Measurements from ENCODE around the gene LZTR1. TPM values are rescaled to one million over a fixed set of nuclear protein-coding genes. Genes with fewer than 3 reads are reported as not detected.
"Not testable (repeated sequence)": the region's sequence is repeated elsewhere in the genome, so short reads cannot be mapped to it uniquely, and the experiment has no call there.

Gene LZTR1
- total and polyA plus RNA-seq, 4 donors: 11.3 to 83.9 (median 70.4) TPM

- 94 to 95% methylated on average over 7 of the region's 7 CpGs for WGBS, 2 donors
- DNase-seq (no peak), ATAC-seq (ENCODE audit: low FRiP score) (no peak)
- Histone ChIP-seq H3K9me3 (ENCODE audit: control insufficient read depth, low read length) (no peaks in the 10 kb centered on the region), H3K4me1 (ENCODE audit: control insufficient read depth in 1 of 2, insufficient read depth in 2 of 2, low read length in 2 of 2) (no peaks in the 10 kb centered on the region), H3K36me3 (ENCODE audit: control insufficient read depth in 1 of 2, insufficient read depth in 2 of 2, low read length in 1 of 2) (no peaks in the 10 kb centered on the region), H3K27ac (ENCODE audit: low read depth in 1 of 2, low read length in 2 of 2) (no peak overlapping the region), H3K4me3 (ENCODE audit: low read length in 2 of 2) (no peak overlapping the region), H3K27me3 (ENCODE audit: control insufficient read depth in 1 of 2, insufficient read depth in 2 of 2, low read length in 1 of 2) (no peaks in the 10 kb centered on the region)
- intact Hi-C loops (cut with DNase I): no loop called here
These were observed 13.7 kb upstream of the LZTR1 start for GRCh38 chr22:20968281-20968977.

- intact Hi-C loops (cut with DNase I): no loop called here
- no peak overlapping the region for H3K27ac ChIP-seq (ENCODE audit: low read depth in 1 of 2, low read length in 2 of 2)
- no peak overlapping the region for H3K4me3 ChIP-seq (ENCODE audit: low read length in 2 of 2)
- no peaks in the 10 kb centered on the region for H3K36me3 ChIP-seq (ENCODE audit: control insufficient read depth in 1 of 2, insufficient read depth in 2 of 2, low read length in 1 of 2)
- no peak for DNase-seq
- H3K9me3 ChIP-seq (ENCODE audit: control insufficient read depth, low read length): no peaks in the 10 kb centered on the region
- no peaks in the 10 kb centered on the region for H3K27me3 ChIP-seq (ENCODE audit: control insufficient read depth in 1 of 2, insufficient read depth in 2 of 2, low read length in 1 of 2)
- ATAC-seq (ENCODE audit: low FRiP score): no peak
- H3K4me1 ChIP-seq (ENCODE audit: control insufficient read depth in 1 of 2, insufficient read depth in 2 of 2, low read length in 2 of 2): no peaks in the 10 kb centered on the region
- WGBS, 2 donors: 56 to 63% methylated on average over 4 of the region's 4 CpGs
These were observed 11.0 kb upstream of the LZTR1 start for GRCh38 chr22:20970939-20971657.

GRCh38 chr22:20972014-20972694, 9.9 kb upstream of the LZTR1 start:
- ATAC-seq (ENCODE audit: low FRiP score); DNase-seq; H3K4me3 ChIP-seq (ENCODE audit: low read length in 2 of 2); intact Hi-C loops (cut with DNase I); H3K27ac ChIP-seq (ENCODE audit: low read depth in 1 of 2, low read length in 2 of 2); H3K9me3 ChIP-seq (ENCODE audit: control insufficient read depth, low read length); H3K36me3 ChIP-seq (ENCODE audit: control insufficient read depth in 1 of 2, insufficient read depth in 2 of 2, low read length in 1 of 2); H3K4me1 ChIP-seq (ENCODE audit: control insufficient read depth in 1 of 2, insufficient read depth in 2 of 2, low read length in 2 of 2); H3K27me3 ChIP-seq (ENCODE audit: control insufficient read depth in 1 of 2, insufficient read depth in 2 of 2, low read length in 1 of 2): not testable (repeated sequence)
- 90% methylated on average over 11 of the region's 11 CpGs for whole genome bisulfite sequencing, 2 donors

- Histone ChIP-seq H3K27ac (ENCODE audit: low read depth in 1 of 2, low read length in 2 of 2) (no peak overlapping the region), H3K4me1 (ENCODE audit: control insufficient read depth in 1 of 2, insufficient read depth in 2 of 2, low read length in 2 of 2) (no peaks in the 10 kb centered on the region), H3K4me3 (ENCODE audit: low read length in 2 of 2) (no peak overlapping the region), H3K9me3 (ENCODE audit: control insufficient read depth, low read length) (no peaks in the 10 kb centered on the region), H3K36me3 (ENCODE audit: control insufficient read depth in 1 of 2, insufficient read depth in 2 of 2, low read length in 1 of 2) (no peaks in the 10 kb centered on the region), H3K27me3 (ENCODE audit: control insufficient read depth in 1 of 2, insufficient read depth in 2 of 2, low read length in 1 of 2) (no peaks in the 10 kb centered on the region)
- intact Hi-C loops (cut with DNase I): no loop called here
- 62 to 67% methylated on average over 16 to 21 of the region's 21 CpGs for WGBS, 2 donors
- DNase-seq (no peak), ATAC-seq (ENCODE audit: low FRiP score) (no peak)
These were observed 9.0 kb upstream of the LZTR1 start for GRCh38 chr22:20972933-20973577.

- H3K36me3 ChIP-seq (ENCODE audit: control insufficient read depth in 1 of 2, insufficient read depth in 2 of 2, low read length in 1 of 2): no peaks in the 10 kb centered on the region
- DNase-seq (no peak), ATAC-seq (ENCODE audit: low FRiP score) (no peak)
- H3K9me3 ChIP-seq (ENCODE audit: control insufficient read depth, low read length): peaks cover 1% of the 10 kb centered on the region
- intact Hi-C loops (cut with DNase I): no loop called here
- no peak overlapping the region for H3K27ac ChIP-seq (ENCODE audit: low read depth in 1 of 2, low read length in 2 of 2)
- WGBS, 2 donors: 57 to 58% methylated on average over 20 to 21 of the region's 21 CpGs
- no peaks in the 10 kb centered on the region for H3K27me3 ChIP-seq (ENCODE audit: control insufficient read depth in 1 of 2, insufficient read depth in 2 of 2, low read length in 1 of 2)
- no peaks in the 10 kb centered on the region for H3K4me1 ChIP-seq (ENCODE audit: control insufficient read depth in 1 of 2, insufficient read depth in 2 of 2, low read length in 2 of 2)
- no peak overlapping the region for H3K4me3 ChIP-seq (ENCODE audit: low read length in 2 of 2)
These were observed 8.3 kb upstream of the LZTR1 start for GRCh38 chr22:20973634-20974286.

GRCh38 chr22:20974336-20974955, 7.7 kb upstream of the LZTR1 start:
- Histone ChIP-seq H3K4me3 (ENCODE audit: low read length in 2 of 2) (no peak overlapping the region), H3K27me3 (ENCODE audit: control insufficient read depth in 1 of 2, insufficient read depth in 2 of 2, low read length in 1 of 2) (no peaks in the 10 kb centered on the region), H3K9me3 (ENCODE audit: control insufficient read depth, low read length) (peaks cover 3% of the 10 kb centered on the region), H3K4me1 (ENCODE audit: control insufficient read depth in 1 of 2, insufficient read depth in 2 of 2, low read length in 2 of 2) (no peaks in the 10 kb centered on the region), H3K27ac (ENCODE audit: low read depth in 1 of 2, low read length in 2 of 2) (no peak overlapping the region), H3K36me3 (ENCODE audit: control insufficient read depth in 1 of 2, insufficient read depth in 2 of 2, low read length in 1 of 2) (no peaks in the 10 kb centered on the region)
- peak in 1 of 2 donors; percentile 71 for DNase-seq
- ATAC-seq (ENCODE audit: low FRiP score): no peak
- whole genome bisulfite sequencing, 2 donors: 73 to 80% methylated on average over 16 of the region's 16 CpGs
- intact Hi-C loops (cut with DNase I): no loop called here

- no peaks in the 10 kb centered on the region for H3K36me3 ChIP-seq (ENCODE audit: control insufficient read depth in 1 of 2, insufficient read depth in 2 of 2, low read length in 1 of 2)
- H3K4me1 ChIP-seq (ENCODE audit: control insufficient read depth in 1 of 2, insufficient read depth in 2 of 2, low read length in 2 of 2): no peaks in the 10 kb centered on the region
- WGBS, 2 donors: 82 to 84% methylated on average over 14 of the region's 14 CpGs
- DNase-seq (peak in 1 of 2 donors; percentile 46), ATAC-seq (ENCODE audit: low FRiP score) (no peak)
- no peak overlapping the region for H3K4me3 ChIP-seq (ENCODE audit: low read length in 2 of 2)
- peaks cover 3% of the 10 kb centered on the region for H3K9me3 ChIP-seq (ENCODE audit: control insufficient read depth, low read length)
- intact Hi-C loops (cut with DNase I): no loop called here
- H3K27me3 ChIP-seq (ENCODE audit: control insufficient read depth in 1 of 2, insufficient read depth in 2 of 2, low read length in 1 of 2): no peaks in the 10 kb centered on the region
- no peak overlapping the region for H3K27ac ChIP-seq (ENCODE audit: low read depth in 1 of 2, low read length in 2 of 2)
These were observed 6.4 kb upstream of the LZTR1 start for GRCh38 chr22:20975541-20976290.

Data from aorta (tissue), 5 donors.